Activated T-helper 1 cell treated with anti-CD3 and anti-CD28 coated beads, Interleukin-12 subunit alpha, Interleukin-12 subunit beta, Interleukin-2, Interleukin-4 antibody, amounts not matched to agents 30 ng/mL and 10 ng/mL and 1 ng/mL, durations not matched to agents 14 hours and 24 hours and 36 hours (primary cell): ENCODE results near the gene ULK4. TPM values are rescaled to one million over a fixed set of nuclear protein-coding genes. Genes with fewer than 3 reads are reported as not detected.

Experiments used
- DNase-seq: peaks from one replicate; pipeline ENCODE4 v3.0.0; 2021; ENCODE audit warnings: low spot score
- H3K27ac Mint-ChIP-seq: one replicate; pipeline ENCODE4 v1.8.0; 2021; ENCODE audit warnings: mild to moderate bottlenecking, mixed read lengths
- H3K27me3 Mint-ChIP-seq: one replicate; pipeline ENCODE4 v1.8.0; 2022; ENCODE audit warnings: mild to moderate bottlenecking, moderate library complexity, mixed read lengths; ENCODE audit not compliant: insufficient read depth
- H3K36me3 Mint-ChIP-seq: one replicate; pipeline ENCODE4 v1.8.0; 2021; ENCODE audit warnings: low read depth, mixed read lengths
- H3K4me1 Mint-ChIP-seq: one replicate; pipeline ENCODE4 v1.8.0; 2021; ENCODE audit warnings: low read depth, mixed read lengths
- H3K4me3 Mint-ChIP-seq: one replicate; pipeline ENCODE4 v1.8.0; 2021; ENCODE audit warnings: mild to moderate bottlenecking, moderate library complexity, mixed read lengths
- H3K9me3 Mint-ChIP-seq: one replicate; pipeline ENCODE4 v1.8.0; 2021; ENCODE audit warnings: mixed read lengths
- intact Hi-C: fragments of 100-400 bp; cut with micrococcal nuclease; formaldehyde crosslinking; loops from one replicate; pipeline ENCODE4 v1.15.1; 2024
- total RNA-seq: library from RNA; stranded (reverse); gene quantifications from 2 replicates; pipeline ENCODE4 v1.2.3, GENCODE V29; 2022

ULK4 gene
- total RNA-seq, 1 donor from 2014 or later = 7.3 TPM

GRCh38 chr3:41603807-41604206 is 358.1 kb downstream of the ULK4 start:
- Mint-ChIP-seq H3K4me1 (peaks cover 12% of the 10 kb centered on the region), H3K36me3 (no peaks in the 10 kb centered on the region), H3K27me3 (peaks cover 9% of the 10 kb centered on the region), H3K27ac (no peak overlapping the region), H3K4me3 (no peak overlapping the region), H3K9me3 (no peaks in the 10 kb centered on the region)
- no peak for DNase-seq
- intact Hi-C loops = no loop called here

- intact Hi-C loops = no loop called here
- peaks cover 9% of the 10 kb centered on the region for H3K27me3 Mint-ChIP-seq
- no peaks in the 10 kb centered on the region for H3K4me1 Mint-ChIP-seq
- DNase-seq = no peak
- no peaks in the 10 kb centered on the region for H3K36me3 Mint-ChIP-seq
- no peak overlapping the region for H3K4me3 Mint-ChIP-seq
- H3K27ac Mint-ChIP-seq = no peak overlapping the region
- H3K9me3 Mint-ChIP-seq = no peaks in the 10 kb centered on the region
Observed at GRCh38 chr3:41602121-41602520, 359.8 kb downstream of the ULK4 start.

DNA sequence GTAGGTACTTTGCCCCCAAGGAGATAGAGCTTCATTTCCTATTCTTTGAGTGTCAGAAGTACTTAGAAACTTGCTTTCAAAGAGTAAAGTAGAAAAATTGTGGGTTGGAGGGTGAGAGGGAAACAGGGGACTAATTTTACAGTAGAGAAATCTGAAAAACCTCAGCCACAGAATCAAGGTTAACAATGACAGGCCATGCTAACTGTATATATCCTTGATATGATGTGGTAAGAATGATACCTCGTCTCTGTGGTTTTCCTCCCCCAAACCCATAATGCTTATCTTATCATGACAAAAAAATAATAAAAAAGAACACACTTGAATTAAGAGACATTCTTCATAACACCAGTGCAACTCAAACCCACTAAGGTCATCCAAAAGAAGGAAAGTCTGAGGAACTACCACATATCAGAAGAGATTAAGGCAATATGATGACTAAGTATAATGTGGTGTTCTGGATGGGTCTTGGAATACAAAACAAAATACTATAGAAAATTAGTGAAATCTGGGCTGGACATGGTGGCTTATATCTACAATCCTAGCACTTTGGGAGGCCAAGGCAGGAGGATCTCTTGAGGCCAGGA is 360.4 kb downstream of the ULK4 start:
- Mint-ChIP-seq H3K27ac (no peak overlapping the region), H3K4me1 (no peaks in the 10 kb centered on the region), H3K27me3 (peaks cover 4% of the 10 kb centered on the region), H3K36me3 (no peaks in the 10 kb centered on the region), H3K4me3 (no peak overlapping the region), H3K9me3 (no peaks in the 10 kb centered on the region)
- intact Hi-C loops = no loop called here
- no peak for DNase-seq

DNA sequence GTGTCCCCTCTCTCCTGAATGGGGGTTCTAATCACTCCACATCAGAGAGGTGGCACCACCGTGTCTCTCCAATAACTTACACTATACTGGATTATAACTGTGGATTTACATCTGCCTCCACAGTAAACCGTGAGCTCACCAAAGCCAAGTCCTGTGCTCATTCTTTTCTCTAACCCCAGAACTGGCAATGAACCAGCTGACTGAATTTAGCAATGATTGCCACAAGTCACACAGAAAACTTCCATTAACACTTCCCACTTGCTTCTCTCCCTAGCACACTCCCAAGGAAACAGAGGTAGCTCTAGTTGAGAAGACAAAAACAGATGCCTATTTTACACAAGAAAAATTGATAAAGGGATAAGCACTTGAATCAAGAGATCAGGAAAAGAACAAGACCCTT is 361.3 kb downstream of the ULK4 start:
- no peaks in the 10 kb centered on the region for H3K9me3 Mint-ChIP-seq
- no peaks in the 10 kb centered on the region for H3K4me1 Mint-ChIP-seq
- H3K36me3 Mint-ChIP-seq = no peaks in the 10 kb centered on the region
- no peaks in the 10 kb centered on the region for H3K27me3 Mint-ChIP-seq
- H3K27ac Mint-ChIP-seq = no peak overlapping the region
- no peak for DNase-seq
- intact Hi-C loops = no loop called here
- no peak overlapping the region for H3K4me3 Mint-ChIP-seq

- H3K4me3 Mint-ChIP-seq = no peak overlapping the region
- H3K36me3 Mint-ChIP-seq = no peaks in the 10 kb centered on the region
- DNase-seq = no peak
- no peaks in the 10 kb centered on the region for H3K27me3 Mint-ChIP-seq
- intact Hi-C loops = no loop called here
- H3K27ac Mint-ChIP-seq = no peak overlapping the region
- H3K4me1 Mint-ChIP-seq = no peaks in the 10 kb centered on the region
- H3K9me3 Mint-ChIP-seq = no peaks in the 10 kb centered on the region
Observed at GRCh38 chr3:41599127-41599484, 362.8 kb downstream of the ULK4 start.

- Mint-ChIP-seq H3K36me3 (no peaks in the 10 kb centered on the region), H3K4me3 (no peak overlapping the region), H3K27me3 (no peaks in the 10 kb centered on the region), H3K27ac (no peak overlapping the region), H3K4me1 (no peaks in the 10 kb centered on the region), H3K9me3 (no peaks in the 10 kb centered on the region)
- no peak for DNase-seq
- intact Hi-C loops = no loop called here
Observed at GRCh38 chr3:41598402-41599126, 363.3 kb downstream of the ULK4 start.

DNA sequence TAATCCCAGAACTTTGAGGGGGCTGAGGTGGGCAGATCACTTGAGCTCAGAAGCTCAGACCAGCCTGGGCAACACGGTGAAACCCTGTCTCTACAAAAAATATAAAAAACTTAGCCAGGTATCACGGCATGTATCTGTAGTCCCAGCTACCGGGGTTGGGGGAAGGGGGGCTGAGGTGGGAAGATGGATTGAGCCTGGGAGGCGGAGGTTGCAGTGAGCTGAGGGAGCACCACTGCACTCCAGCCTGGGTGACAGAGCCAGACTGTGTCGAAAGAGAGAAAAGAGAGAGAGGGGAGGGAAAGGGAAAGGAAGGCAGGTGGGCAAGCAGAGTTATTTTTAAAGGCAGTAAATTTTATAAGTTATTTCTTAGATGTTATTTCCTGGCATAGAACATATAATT is 368.1 kb downstream of the ULK4 start:
- Mint-ChIP-seq H3K27ac (no peak overlapping the region), H3K4me3 (no peak overlapping the region), H3K36me3 (no peaks in the 10 kb centered on the region), H3K4me1 (no peaks in the 10 kb centered on the region), H3K9me3 (no peaks in the 10 kb centered on the region), H3K27me3 (no peaks in the 10 kb centered on the region)
- intact Hi-C loops = no loop called here
- DNase-seq = no peak

- Mint-ChIP-seq H3K36me3 (no peaks in the 10 kb centered on the region), H3K4me3 (no peak overlapping the region), H3K27ac (no peak overlapping the region), H3K9me3 (no peaks in the 10 kb centered on the region), H3K4me1 (no peaks in the 10 kb centered on the region), H3K27me3 (no peaks in the 10 kb centered on the region)
- intact Hi-C loops = no loop called here
- DNase-seq = no peak
Observed at GRCh38 chr3:41592753-41593510, 369.0 kb downstream of the ULK4 start.

GRCh38 chr3:41583014-41583413 is 378.9 kb downstream of the ULK4 start:
- Mint-ChIP-seq H3K4me3 (no peak overlapping the region), H3K27ac (no peak overlapping the region), H3K9me3 (no peaks in the 10 kb centered on the region), H3K27me3 (no peaks in the 10 kb centered on the region), H3K36me3 (no peaks in the 10 kb centered on the region), H3K4me1 (no peaks in the 10 kb centered on the region)
- intact Hi-C loops = no loop called here
- DNase-seq = no peak

GRCh38 chr3:41581700-41582099 is 380.2 kb downstream of the ULK4 start:
- Mint-ChIP-seq H3K27me3 (no peaks in the 10 kb centered on the region), H3K27ac (no peak overlapping the region), H3K9me3 (no peaks in the 10 kb centered on the region), H3K4me3 (no peak overlapping the region), H3K4me1 (no peaks in the 10 kb centered on the region), H3K36me3 (no peaks in the 10 kb centered on the region)
- intact Hi-C loops = no loop called here
- no peak for DNase-seq

- no peak overlapping the region for H3K27ac Mint-ChIP-seq
- DNase-seq = no peak
- no peak overlapping the region for H3K4me3 Mint-ChIP-seq
- no peaks in the 10 kb centered on the region for H3K9me3 Mint-ChIP-seq
- no peaks in the 10 kb centered on the region for H3K4me1 Mint-ChIP-seq
- no peaks in the 10 kb centered on the region for H3K27me3 Mint-ChIP-seq
- intact Hi-C loops = no loop called here
- no peaks in the 10 kb centered on the region for H3K36me3 Mint-ChIP-seq
Observed at GRCh38 chr3:41580274-41580959, 381.5 kb downstream of the ULK4 start.

GRCh38 chr3:41579861-41580260 is 382.0 kb downstream of the ULK4 start:
- no peak overlapping the region for H3K27ac Mint-ChIP-seq

DNA sequence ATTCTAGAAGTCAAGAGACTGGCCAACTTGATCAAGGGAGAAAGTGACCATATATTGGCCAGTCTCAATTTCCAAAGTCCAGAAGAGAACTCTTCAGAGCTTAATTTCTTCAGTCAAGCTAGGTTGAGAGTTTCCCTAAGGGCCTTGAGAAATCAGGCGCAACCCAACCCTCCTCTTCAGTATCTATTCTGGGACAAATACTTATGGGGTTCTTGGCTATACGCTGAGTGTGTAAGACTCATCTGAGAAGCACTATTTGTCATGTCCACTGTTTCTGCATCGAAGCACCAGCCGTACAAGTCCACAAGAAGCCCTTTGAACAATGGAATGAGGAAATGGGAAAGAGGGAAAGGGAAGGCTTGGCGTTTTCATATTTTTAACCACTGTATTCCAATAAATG is 383.1 kb downstream of the ULK4 start:
- H3K4me3 Mint-ChIP-seq = no peak overlapping the region
- DNase-seq = no peak
- intact Hi-C loops = no loop called here
- no peaks in the 10 kb centered on the region for H3K27me3 Mint-ChIP-seq
- H3K27ac Mint-ChIP-seq = no peak overlapping the region
- H3K9me3 Mint-ChIP-seq = no peaks in the 10 kb centered on the region
- H3K36me3 Mint-ChIP-seq = no peaks in the 10 kb centered on the region
- H3K4me1 Mint-ChIP-seq = no peaks in the 10 kb centered on the region

More at GRCh38 chr3:41579861-41580260, 382.0 kb downstream of the ULK4 start:
- H3K9me3 Mint-ChIP-seq = no peaks in the 10 kb centered on the region
- H3K4me1 Mint-ChIP-seq = no peaks in the 10 kb centered on the region
- H3K36me3 Mint-ChIP-seq = no peaks in the 10 kb centered on the region
- no peak overlapping the region for H3K4me3 Mint-ChIP-seq
- no peak for DNase-seq
- H3K27me3 Mint-ChIP-seq = no peaks in the 10 kb centered on the region
- intact Hi-C loops = no loop called here
